HepG2 (cell line): ENCODE results near the gene GDPD5. TPM values are rescaled to one million over a fixed set of nuclear protein-coding genes. Genes with fewer than 3 reads are reported as not detected.

ENCODE experiments used
- NCOA1 ChIP-seq: sonication (generic); formaldehyde crosslinking; IDR thresholded peaks from 2 replicates; pipeline ENCODE4 v1.9.0; 2021; ENCODE audit warnings: missing genetic modification reagents
- U2AF1 ChIP-seq: fragments of 200-400 bp; formaldehyde crosslinking; optimal IDR thresholded peaks from 2 replicates; pipeline ENCODE3; 2017; ENCODE audit warnings: mild to moderate bottlenecking, low read depth, low read length
- ZNF446 ChIP-seq: sonication (generic); formaldehyde crosslinking; IDR thresholded peaks from 2 replicates; pipeline ENCODE4 v1.5.0; 2020; ENCODE audit warnings: mild to moderate bottlenecking, missing genetic modification reagents
- polyA plus RNA-seq, 8 experiments: library from polyadenylated mRNA; depleted of rRNA in 3 of 8; stranded (reverse) in 7 of 8; unstranded in 1 of 8; fragments of >200 nt; fragmentation: Illumina TruSeq in 4 of 8; extraction: Trizol in 4 of 8; gene quantifications; 2 replicates each; pipeline versions ENCODE4 v1.2.1 to v1.2.3, GENCODE V29; 2011 to 2016; ENCODE audit warnings: low read depth in 4 of 8, missing spikeins in 1 of 8, mixed read lengths in 1 of 8; ENCODE audit not compliant: insufficient read depth in 1 of 8
- total RNA-seq, 5 experiments: library from RNA; depleted of rRNA; stranded (reverse); fragments of >200 nt; fragmentation: Illumina TruSeq; extraction: Trizol; gene quantifications; 2 replicates each; pipeline ENCODE4 v1.2.3, GENCODE V29; 2016; ENCODE audit warnings: low read depth in 1 of 5
- TF ChIP-seq, protein P1 (sequence below): sonication (generic); formaldehyde crosslinking; IDR thresholded peaks from 2 replicates; pipeline ENCODE4 v1.4.0; 2020; ENCODE audit warnings: mild to moderate bottlenecking, missing genetic modification reagents
- TF ChIP-seq, protein P2 (sequence below): sonication (generic); formaldehyde crosslinking; IDR thresholded peaks from 2 replicates; pipeline ENCODE4 v1.4.0; 2020; ENCODE audit warnings: missing genetic modification reagents; ENCODE audit errors: not compliant biosample characterization

GDPD5 gene
- total and polyA plus RNA-seq, 2 of the 13 experiments (the other 11 are each of a cell fraction or from before 2014, with no cell fraction given): 55.0 to 67.5 TPM

DNA sequence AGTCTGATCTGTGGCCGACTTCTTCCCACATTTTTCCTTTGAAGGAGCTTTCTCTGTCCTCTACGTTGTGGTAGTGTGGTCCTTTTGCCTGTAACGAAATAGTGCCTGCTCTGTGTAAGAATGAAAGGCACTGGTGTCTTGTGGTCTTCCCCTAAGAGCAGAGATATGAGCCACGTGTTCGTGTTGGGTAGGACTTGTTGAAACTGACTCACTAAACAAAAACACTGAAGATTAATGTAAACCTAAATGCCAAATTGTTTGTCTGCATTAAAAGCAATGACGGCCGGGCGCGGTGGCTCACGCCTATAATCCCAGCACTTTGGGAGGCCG, 136.5 kb downstream of the GDPD5 start (continued):
- TF ChIP-seq, protein P1, sequence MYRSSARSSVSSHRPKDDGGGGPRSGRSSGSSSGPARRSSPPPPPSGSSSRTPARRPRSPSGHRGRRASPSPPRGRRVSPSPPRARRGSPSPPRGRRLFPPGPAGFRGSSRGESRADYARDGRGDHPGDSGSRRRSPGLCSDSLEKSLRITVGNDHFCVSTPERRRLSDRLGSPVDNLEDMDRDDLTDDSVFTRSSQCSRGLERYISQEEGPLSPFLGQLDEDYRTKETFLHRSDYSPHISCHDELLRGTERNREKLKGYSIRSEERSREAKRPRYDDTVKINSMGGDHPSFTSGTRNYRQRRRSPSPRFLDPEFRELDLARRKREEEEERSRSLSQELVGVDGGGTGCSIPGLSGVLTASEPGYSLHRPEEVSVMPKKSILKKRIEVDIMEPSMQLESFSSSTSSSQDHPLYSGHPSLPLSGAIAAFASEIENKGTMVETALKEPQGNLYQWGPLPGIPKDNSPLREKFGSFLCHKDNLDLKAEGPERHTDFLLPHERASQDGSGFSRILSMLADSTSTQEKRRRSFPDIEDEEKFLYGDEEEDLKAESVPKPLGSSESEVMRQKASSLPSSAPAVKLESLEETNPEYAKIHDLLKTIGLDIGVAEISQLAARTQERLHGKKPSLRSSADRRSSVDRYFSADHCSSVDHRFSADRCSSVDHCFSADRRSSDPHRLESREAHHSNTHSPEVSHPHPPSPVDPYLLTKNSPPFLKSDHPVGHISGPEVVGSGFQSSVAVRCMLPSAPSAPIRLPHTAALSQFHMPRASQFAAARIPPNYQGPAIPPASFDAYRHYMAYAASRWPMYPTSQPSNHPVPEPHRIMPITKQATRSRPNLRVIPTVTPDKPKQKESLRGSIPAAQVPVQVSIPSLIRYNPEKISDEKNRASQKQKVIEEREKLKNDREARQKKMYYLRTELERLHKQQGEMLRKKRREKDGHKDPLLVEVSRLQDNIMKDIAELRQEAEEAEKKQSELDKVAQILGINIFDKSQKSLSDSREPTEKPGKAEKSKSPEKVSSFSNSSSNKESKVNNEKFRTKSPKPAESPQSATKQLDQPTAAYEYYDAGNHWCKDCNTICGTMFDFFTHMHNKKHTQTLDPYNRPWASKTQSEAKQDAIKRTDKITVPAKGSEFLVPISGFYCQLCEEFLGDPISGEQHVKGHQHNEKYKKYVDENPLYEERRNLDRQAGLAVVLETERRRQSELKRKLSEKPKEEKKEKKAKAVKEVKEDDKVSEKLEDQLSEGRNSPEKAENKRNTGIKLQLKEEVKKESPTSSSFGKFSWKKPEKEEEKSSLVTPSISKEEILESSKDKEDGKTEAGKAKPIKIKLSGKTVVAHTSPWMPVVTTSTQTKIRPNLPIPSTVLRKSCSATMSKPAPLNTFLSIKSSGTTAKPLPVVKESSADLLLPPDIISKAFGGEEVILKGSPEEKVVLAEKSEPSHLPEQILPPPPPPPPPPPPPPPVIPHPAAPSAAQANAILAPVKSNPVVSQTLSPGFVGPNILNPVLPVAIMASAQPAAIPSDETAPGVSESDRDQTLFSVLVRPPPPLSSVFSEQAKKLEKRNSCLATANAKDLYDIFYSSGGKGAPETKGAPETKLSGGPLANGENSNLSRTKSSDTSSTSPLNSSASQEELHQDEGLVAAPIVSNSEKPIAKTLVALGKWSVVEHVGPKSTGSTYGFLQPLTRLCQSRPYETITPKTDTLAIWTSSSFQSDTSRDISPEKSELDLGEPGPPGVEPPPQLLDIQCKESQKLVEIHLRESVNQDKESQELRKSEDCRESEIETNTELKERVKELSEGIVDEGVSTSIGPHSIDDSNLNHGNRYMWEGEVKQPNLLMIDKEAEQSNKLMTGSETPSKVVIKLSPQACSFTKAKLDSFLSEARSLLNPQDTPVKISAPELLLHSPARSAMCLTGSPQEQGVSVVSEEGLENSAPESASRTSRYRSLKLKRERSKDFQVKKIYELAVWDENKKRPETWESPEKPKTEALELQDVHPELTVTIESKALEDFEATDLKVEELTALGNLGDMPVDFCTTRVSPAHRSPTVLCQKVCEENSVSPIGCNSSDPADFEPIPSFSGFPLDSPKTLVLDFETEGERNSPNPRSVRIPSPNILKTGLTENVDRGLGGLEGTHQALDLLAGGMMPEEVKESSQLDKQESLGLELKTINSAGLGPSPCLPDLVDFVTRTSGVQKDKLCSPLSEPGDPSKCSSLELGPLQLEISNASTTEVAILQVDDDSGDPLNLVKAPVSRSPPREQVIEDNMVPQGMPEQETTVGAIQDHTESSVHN (CRISPR knock-in tag): no peak
- TF ChIP-seq NCOA1 (CRISPR knock-in tag) (no peak), ZNF446 (CRISPR knock-in tag) (no peak), U2AF1 (no peak)
- TF ChIP-seq, protein P2, sequence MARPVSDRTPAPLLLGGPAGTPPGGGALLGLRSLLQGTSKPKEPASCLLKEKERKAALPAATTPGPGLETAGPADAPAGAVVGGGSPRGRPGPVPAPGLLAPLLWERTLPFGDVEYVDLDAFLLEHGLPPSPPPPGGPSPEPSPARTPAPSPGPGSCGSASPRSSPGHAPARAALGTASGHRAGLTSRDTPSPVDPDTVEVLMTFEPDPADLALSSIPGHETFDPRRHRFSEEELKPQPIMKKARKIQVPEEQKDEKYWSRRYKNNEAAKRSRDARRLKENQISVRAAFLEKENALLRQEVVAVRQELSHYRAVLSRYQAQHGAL (CRISPR knock-in tag): no peak
